ENCODE measurements around the gene TCEAL4.
"Not testable (repeated sequence)": the region's sequence is repeated elsewhere in the genome, so short reads cannot be mapped to it uniquely, and the experiment has no call there.

Gene TCEAL4

DNA sequence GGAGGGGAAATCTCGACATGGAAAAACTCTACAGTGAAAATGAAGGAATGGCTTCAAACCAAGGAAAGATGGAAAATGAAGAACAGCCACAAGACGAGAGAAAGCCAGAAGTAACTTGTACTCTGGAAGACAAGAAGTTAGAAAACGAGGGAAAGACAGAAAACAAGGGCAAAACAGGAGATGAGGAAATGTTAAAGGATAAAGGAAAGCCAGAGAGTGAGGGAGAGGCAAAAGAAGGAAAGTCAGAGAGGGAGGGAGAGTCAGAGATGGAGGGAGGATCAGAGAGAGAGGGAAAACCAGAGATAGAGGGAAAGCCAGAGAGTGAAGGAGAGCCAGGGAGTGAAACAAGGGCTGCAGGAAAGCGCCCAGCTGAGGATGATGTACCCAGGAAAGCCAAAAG lies 1.3 kb downstream of the TCEAL4 start:
- H3K36me3 ChIP-seq (ENCODE audit: control insufficient read depth, insufficient read depth, low read length): no peaks in the 10 kb centered on the region
- H3K27me3 ChIP-seq (replicated peaks; ENCODE audit: control insufficient read depth, insufficient read depth, low read length): no peaks in the 10 kb centered on the region
- TF ChIP-seq, protein P1, sequence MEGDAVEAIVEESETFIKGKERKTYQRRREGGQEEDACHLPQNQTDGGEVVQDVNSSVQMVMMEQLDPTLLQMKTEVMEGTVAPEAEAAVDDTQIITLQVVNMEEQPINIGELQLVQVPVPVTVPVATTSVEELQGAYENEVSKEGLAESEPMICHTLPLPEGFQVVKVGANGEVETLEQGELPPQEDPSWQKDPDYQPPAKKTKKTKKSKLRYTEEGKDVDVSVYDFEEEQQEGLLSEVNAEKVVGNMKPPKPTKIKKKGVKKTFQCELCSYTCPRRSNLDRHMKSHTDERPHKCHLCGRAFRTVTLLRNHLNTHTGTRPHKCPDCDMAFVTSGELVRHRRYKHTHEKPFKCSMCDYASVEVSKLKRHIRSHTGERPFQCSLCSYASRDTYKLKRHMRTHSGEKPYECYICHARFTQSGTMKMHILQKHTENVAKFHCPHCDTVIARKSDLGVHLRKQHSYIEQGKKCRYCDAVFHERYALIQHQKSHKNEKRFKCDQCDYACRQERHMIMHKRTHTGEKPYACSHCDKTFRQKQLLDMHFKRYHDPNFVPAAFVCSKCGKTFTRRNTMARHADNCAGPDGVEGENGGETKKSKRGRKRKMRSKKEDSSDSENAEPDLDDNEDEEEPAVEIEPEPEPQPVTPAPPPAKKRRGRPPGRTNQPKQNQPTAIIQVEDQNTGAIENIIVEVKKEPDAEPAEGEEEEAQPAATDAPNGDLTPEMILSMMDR (IDR thresholded peaks at IDR 0.05; ENCODE audit: insufficient read depth, low read length, poor library complexity, severe bottlenecking): no peak
- H3K4me3 ChIP-seq (replicated peaks; ENCODE audit: low read depth, low read length): no peak overlapping the region
- no peak for DNase-seq (ENCODE audit: extremely low read depth, insufficient read length)

DNA sequence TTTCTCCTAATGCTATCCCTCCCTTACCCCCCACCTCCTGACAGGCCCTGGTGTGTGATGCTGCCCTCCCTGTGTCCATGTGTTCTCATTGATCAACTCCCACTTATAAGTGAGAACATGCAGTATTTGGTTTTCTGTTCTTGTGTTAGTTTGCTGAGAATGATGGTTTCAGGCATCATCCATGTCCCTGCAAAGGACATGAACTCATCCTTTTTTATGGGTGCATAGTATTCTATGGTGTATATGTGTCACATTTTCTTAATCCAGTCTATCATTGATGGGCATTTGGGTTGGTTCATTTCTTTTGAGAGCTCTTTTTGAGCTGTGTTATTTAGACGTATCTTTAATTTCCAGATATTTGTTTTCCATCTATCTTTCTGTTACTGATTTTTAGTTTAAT lies 7.0 kb downstream of the TCEAL4 start:
- H3K36me3 ChIP-seq (ENCODE audit: control insufficient read depth, insufficient read depth, low read length); H3K27me3 ChIP-seq (replicated peaks; ENCODE audit: control insufficient read depth, insufficient read depth, low read length); H3K4me3 ChIP-seq (replicated peaks; ENCODE audit: low read depth, low read length); DNase-seq (ENCODE audit: extremely low read depth, insufficient read length): not testable (repeated sequence)

DNA sequence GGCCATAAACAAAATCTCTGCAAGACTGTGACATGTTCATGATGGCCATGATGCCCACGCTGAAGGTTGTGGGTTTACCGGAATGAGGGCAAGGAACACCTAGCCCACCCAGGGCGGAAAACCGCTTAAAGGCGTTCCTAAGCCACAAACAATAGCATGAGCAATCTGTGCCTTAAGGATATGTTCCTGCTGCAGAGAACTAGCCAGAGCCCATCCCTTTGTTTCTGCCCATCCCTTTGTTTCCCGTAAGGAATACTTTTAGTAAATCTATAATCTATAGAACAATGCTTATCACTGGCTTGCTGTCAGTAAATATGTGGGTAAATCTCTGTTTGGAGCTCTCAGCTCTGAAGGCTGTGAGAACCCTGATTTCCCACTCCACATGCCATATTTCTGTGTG lies 9.9 kb downstream of the TCEAL4 start:
- H3K27me3 ChIP-seq (replicated peaks; ENCODE audit: control insufficient read depth, insufficient read depth, low read length); H3K4me3 ChIP-seq (replicated peaks; ENCODE audit: low read depth, low read length); H3K36me3 ChIP-seq (ENCODE audit: control insufficient read depth, insufficient read depth, low read length); DNase-seq (ENCODE audit: extremely low read depth, insufficient read length): not testable (repeated sequence)

DNA sequence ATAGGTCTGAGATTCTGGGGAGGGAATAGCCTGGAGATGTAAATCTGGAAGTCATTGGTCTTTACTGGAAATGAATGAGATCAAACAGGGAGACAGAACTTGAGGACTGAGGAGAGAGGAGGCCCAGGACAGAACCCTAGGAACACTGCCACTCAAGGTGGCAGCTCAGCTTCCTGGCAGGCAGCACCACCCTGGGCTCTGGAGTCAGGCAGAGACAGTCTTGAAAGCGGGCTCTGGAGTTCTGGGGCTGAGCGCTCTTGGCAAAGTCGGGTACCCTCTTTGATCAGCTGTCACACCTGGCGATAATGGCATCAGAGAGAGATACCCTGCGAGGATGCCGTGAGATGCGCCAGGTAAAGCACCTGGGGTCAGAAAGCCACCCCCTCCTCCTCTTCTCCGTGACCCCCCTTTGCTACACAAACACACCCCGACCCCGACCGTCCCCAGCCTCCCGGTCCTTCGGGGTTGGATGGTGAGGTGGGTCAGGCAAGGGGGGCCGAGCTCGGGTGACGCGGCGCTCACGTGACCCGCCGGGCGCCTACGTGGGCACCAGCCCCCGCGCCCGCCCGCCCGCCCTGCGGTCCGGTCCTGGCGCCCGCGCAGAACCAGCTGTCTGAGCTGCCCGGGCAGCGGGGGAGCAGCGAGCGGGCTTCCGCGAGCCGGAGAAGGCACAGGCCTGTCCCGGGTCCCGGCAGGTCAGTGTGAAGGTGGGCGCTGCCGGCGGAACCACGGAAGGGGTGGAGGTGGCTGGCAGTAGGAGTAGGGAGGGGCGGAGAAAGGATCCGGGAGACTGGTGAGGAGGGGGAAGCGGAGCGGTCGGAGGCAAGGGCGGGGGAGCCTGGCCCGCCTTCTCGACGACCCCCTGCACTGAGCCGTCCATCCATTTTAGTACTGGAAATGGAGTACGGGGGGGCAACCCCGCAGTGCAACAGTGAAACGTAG lies 22.3 kb downstream of the TCEAL4 start, which contains the start of gene TCEAL3:
TCEAL3 (plus strand) TSS at position 600 of the 942 bp plus-strand sequence. CDS start 1,102 bp downstream, outside the sequence.
- Histone ChIP-seq H3K4me3 (replicated peaks; ENCODE audit: low read depth, low read length) (peak within 1 kb of the TSS; percentile 77), H3K27me3 (replicated peaks; ENCODE audit: control insufficient read depth, insufficient read depth, low read length) (no peaks in the 10 kb centered on the region), H3K36me3 (ENCODE audit: control insufficient read depth, insufficient read depth, low read length) (no peaks in the 10 kb centered on the region)
- peak; percentile 48 for DNase-seq (ENCODE audit: extremely low read depth, insufficient read length)
- TF ChIP-seq, protein P1 (IDR thresholded peaks at IDR 0.05; ENCODE audit: insufficient read depth, low read length, poor library complexity, severe bottlenecking): no peak

DNA sequence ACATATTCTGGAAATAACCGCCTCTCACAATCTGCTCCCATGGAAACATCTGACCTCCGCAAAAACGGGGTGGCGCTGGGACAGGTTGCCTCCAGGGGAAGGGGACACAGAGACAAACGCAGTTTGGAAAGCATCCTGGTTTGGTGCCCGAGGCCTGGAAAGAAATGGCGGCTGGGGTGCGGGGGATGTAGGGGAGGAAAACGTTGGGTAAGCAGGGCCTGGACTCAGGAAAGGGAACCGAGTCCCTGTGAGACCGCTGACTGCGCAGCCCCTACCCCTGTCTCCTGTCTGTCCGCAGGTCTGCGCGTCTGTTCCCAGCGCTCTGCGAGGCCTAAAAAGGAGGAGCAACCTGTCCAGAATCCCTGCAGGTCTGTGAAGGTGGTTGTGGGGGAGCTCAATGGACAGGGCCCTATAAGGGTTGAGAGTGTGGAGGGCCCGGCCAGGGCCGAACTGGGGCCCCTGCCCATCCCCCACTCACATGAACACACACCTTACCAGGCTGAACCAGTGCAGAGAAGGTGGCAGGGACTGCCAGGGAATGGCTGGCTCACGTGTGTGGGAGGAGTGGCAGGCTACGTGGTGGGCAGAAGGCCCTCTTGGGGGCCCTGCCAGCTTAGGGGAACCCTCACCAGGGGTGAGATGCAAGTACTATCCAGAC lies 23.1 kb downstream of the TCEAL4 start:
- Histone ChIP-seq H3K4me3 (replicated peaks; ENCODE audit: low read depth, low read length) (peak overlapping the region; percentile 77), H3K36me3 (ENCODE audit: control insufficient read depth, insufficient read depth, low read length) (no peaks in the 10 kb centered on the region), H3K27me3 (replicated peaks; ENCODE audit: control insufficient read depth, insufficient read depth, low read length) (no peaks in the 10 kb centered on the region)
- TF ChIP-seq, protein P1 (IDR thresholded peaks at IDR 0.05; ENCODE audit: insufficient read depth, low read length, poor library complexity, severe bottlenecking): no peak
- DNase-seq (ENCODE audit: extremely low read depth, insufficient read length): peak; percentile 10

DNA sequence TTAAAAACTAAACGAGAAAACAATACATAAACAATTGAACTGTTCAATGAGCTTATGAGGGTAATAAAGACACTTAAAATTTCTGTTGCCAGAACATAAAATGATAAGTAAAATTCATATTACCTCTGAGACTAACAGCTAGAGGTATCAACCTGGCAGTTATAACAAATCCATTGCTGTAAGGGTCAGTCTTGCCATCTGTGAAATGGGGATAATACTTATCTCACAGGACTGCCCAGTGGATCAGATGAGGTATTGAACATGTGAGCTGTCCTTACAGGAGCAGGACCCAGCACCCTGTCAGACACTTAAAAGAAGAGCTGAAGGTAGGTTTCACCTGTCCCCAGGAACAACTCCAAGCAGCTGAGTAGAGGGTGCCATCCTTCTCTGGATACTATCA lies 25.0 kb downstream of the TCEAL4 start:
- Histone ChIP-seq H3K36me3 (ENCODE audit: control insufficient read depth, insufficient read depth, low read length) (no peaks in the 10 kb centered on the region), H3K4me3 (replicated peaks; ENCODE audit: low read depth, low read length) (no peak overlapping the region), H3K27me3 (replicated peaks; ENCODE audit: control insufficient read depth, insufficient read depth, low read length) (no peaks in the 10 kb centered on the region)
- TF ChIP-seq, protein P1 (IDR thresholded peaks at IDR 0.05; ENCODE audit: insufficient read depth, low read length, poor library complexity, severe bottlenecking): no peak
- DNase-seq (ENCODE audit: extremely low read depth, insufficient read length): no peak

Measured in GM06990 (cell line).